ENCODE data around the gene DSP.

DNA sequence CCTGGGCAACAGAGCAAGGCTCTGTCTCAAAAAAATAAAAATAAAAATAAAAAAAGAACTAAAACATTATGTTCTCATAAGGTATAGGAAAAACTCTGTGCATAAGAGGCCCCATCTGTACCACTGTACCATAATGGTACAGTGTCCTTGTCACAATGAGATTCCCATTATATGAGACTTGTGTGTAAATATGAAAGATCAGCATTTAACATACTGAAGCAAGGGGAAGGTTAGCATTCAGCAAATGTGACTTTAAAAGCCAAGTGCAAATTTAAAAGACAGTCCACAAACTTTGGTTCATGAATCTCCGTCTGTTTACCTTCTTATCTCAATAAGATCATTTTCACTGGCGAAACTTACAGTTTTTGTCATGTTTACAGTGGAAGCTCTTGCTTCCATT, 16.2 kb downstream of the DSP start:
- TF ChIP-seq, protein P1, sequence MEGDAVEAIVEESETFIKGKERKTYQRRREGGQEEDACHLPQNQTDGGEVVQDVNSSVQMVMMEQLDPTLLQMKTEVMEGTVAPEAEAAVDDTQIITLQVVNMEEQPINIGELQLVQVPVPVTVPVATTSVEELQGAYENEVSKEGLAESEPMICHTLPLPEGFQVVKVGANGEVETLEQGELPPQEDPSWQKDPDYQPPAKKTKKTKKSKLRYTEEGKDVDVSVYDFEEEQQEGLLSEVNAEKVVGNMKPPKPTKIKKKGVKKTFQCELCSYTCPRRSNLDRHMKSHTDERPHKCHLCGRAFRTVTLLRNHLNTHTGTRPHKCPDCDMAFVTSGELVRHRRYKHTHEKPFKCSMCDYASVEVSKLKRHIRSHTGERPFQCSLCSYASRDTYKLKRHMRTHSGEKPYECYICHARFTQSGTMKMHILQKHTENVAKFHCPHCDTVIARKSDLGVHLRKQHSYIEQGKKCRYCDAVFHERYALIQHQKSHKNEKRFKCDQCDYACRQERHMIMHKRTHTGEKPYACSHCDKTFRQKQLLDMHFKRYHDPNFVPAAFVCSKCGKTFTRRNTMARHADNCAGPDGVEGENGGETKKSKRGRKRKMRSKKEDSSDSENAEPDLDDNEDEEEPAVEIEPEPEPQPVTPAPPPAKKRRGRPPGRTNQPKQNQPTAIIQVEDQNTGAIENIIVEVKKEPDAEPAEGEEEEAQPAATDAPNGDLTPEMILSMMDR (IDR thresholded peaks at IDR 0.05), result no peak
- TF ChIP-seq EP300 (IDR thresholded peaks at IDR 0.05), result no peak

Data from tibial nerve (tissue), 4 donors.